Keratinocyte (primary cell): ENCODE data around the gene ZCCHC17.

ENCODE experiments used
- CTCF ChIP-seq, 3 experiments: IDR thresholded peaks in 1 of 3; conservative IDR thresholded peaks in 1 of 3; optimal IDR thresholded peaks in 1 of 3; 2 replicates in 2 of 3; 3 replicates in 1 of 3; pipeline versions ENCODE3 to v1.5.1; 2011; ENCODE audit warnings: low read length in 3 of 3, mild to moderate bottlenecking in 3 of 3, moderate library complexity in 2 of 3, control low read depth in 1 of 3, inconsistent platforms in 1 of 3; ENCODE audit not compliant: insufficient read depth in 2 of 3; ENCODE audit errors: extremely low read depth in 1 of 3
- EZH2 ChIP-seq: IDR thresholded peaks from one replicate; pipeline ENCODE4 v1.6.1; 2012; ENCODE audit warnings: inconsistent platforms, mild to moderate bottlenecking, low read length, moderate library complexity

- TF ChIP-seq CTCF (optimal IDR thresholded peaks at IDR 0.05 in 1 of 3, IDR thresholded peaks at IDR 0.05 in 1 of 3, conservative IDR thresholded peaks at IDR 0.05 in 1 of 3; ENCODE audit: extremely low read depth in 1 of 3, insufficient read depth in 2 of 3, low read length in 3 of 3) (no peak), EZH2 (no peak)
These were observed 3.4 kb downstream of the ZCCHC17 start for GRCh38 chr1:31300193-31300592.
